Measurements from ENCODE around the gene GRIN2A. TPM values are rescaled to one million over a fixed set of nuclear protein-coding genes. Genes with fewer than 3 reads are reported as not detected.

The GRIN2A gene
- total and polyA plus RNA-seq, 2 of the 8 experiments (the other 6 are each of a cell fraction or from before 2014, with no cell fraction given): 0.18 to 1.8 TPM

DNA sequence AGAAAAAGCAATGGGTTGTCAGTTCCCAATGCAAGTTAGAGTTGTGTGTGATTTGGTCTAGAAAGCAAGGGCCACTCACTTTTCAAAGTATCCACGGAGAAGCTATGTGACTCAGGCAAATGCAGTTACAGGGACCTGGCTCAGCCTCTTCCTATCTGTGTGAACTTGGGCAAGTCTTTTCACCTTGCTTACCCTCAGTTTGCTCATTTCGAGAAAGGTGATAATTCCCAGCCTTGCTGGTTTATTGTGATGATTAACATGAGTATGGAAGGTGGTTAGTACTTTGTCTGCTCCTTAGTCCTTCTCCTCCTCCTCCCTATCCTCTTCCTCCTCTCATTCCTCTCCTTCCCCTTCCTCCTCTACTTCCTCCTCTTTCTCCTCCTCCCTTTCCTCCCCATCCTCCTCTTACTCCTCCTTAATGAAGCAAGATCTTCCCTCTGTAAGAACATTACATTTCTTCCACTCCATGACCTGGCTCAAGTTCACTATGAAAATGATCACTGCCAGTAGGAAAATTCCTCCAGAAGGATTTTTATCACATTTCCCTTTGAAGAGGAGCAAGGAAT, 204.0 kb downstream of the GRIN2A start:
- WGBS, 2 experiments (ENCODE audit: extremely low coverage in 1 of 2, insufficient coverage in 1 of 2, insufficient read length in 1 of 2, insufficient replicate concordance in 2 of 2, low coverage in 1 of 2, low lambda C conversion rate in 2 of 2, missing lambda C conversion rate in 1 of 2): 77% methylated on average over 2 of the region's 2 CpGs; no CpG with 5 or more reads in 1 of the 2 experiments
- Histone ChIP-seq H3K56ac (replicated peaks; ENCODE audit: insufficient read length, low read depth, low read length) (no peak overlapping the region), H4K91ac (replicated peaks; ENCODE audit: insufficient read length, low read length) (no peak overlapping the region), H3K14ac (ENCODE audit: insufficient read length) (no peak overlapping the region), H3K79me2 (ENCODE audit: control insufficient read depth in 1 of 2, insufficient read depth in 2 of 2, low read length in 2 of 2) (no peaks in the 10 kb centered on the region), H3K79me1 (ENCODE audit: low read depth, low read length) (no peaks in the 10 kb centered on the region), H3K27ac (ENCODE audit: low read depth, low read length) (no peak overlapping the region), H3K4me1 (replicated peaks in 1 of 4; ENCODE audit: control insufficient read depth in 3 of 4, insufficient read depth in 4 of 4, low read length in 3 of 4) (no peaks in the 10 kb centered on the region), H3K18ac (ENCODE audit: extremely low read depth, low read length) (no peak overlapping the region), H2AK5ac (ENCODE audit: low read depth, low read length) (no peak overlapping the region), H3K9me3 (ENCODE audit: insufficient read depth in 2 of 2, low read depth in 1 of 2, low read length in 1 of 2) (peaks cover 0 to 2% of the 10 kb centered on the region in 2 experiments; a peak in 1 of 4 replicates), H3K36me3 (ENCODE audit: control insufficient read depth in 2 of 4, insufficient read depth in 4 of 4, low read length in 3 of 4) (no peaks in the 10 kb centered on the region), H2BK120ac (replicated peaks; ENCODE audit: low read depth, low read length) (no peak overlapping the region), H4K8ac (ENCODE audit: extremely low read depth, insufficient read depth, low read length) (no peak overlapping the region), H3K4me2 (ENCODE audit: insufficient read depth in 1 of 2, low read depth in 2 of 2, low read length in 2 of 2) (no peak overlapping the region), H2AFZ (ENCODE audit: low read length) (no peak overlapping the region), H3K23ac (ENCODE audit: insufficient read length) (no peak overlapping the region), H3K9ac (replicated peaks in 1 of 4; ENCODE audit: extremely low read depth in 1 of 4, low read depth in 3 of 4, low read length in 3 of 4) (no peak overlapping the region), H2BK20ac (ENCODE audit: low read length) (no peak overlapping the region; the same call in 1 of the 2 replicates), H3K23me2 (ENCODE audit: low read depth, low read length) (no peaks in the 10 kb centered on the region), H3K4me3 (ENCODE audit: extremely low read depth in 1 of 4, insufficient read depth in 2 of 4, low read depth in 3 of 4, low read length in 4 of 4) (no peak overlapping the region), H3K27me3 (replicated peaks in 1 of 4; ENCODE audit: control insufficient read depth in 3 of 4, extremely low read depth in 1 of 4, insufficient read depth in 3 of 4, low read length in 3 of 4) (no peaks in the 10 kb centered on the region; a peak in 1 of 7 replicates), H3K4ac (replicated peaks; ENCODE audit: insufficient read length, low read depth, low read length) (no peak overlapping the region), H2BK15ac (ENCODE audit: low read length) (no peak overlapping the region), H2BK5ac (ENCODE audit: low read depth, low read length) (no peak overlapping the region), H2BK12ac (ENCODE audit: low read depth, low read length) (no peak overlapping the region), H4K20me1 (replicated peaks in 1 of 2; ENCODE audit: control insufficient read depth in 1 of 2, insufficient read depth in 2 of 2, low read length in 2 of 2) (no peaks in the 10 kb centered on the region), H4K5ac (ENCODE audit: insufficient read length, low read depth, low read length) (no peak overlapping the region)
- FAIRE-seq (no peak), DNase-seq (ENCODE audit: low read depth in 1 of 2, low spot score in 2 of 2) (no peak)
- ChIA-PET POLR2A (ENCODE audit: partially characterized antibody) (interaction anchor here (0.6 kb wide), 1 partner anchor 121 kb away, joined by 3 read pairs; no protein-coding TSS in a partner anchor), CTCF (ENCODE audit: partially characterized antibody) (interaction anchor here (1.6 kb wide), 1 partner anchor 721 kb away, joined by 3 read pairs; no protein-coding TSS in a partner anchor)
- TF ChIP-seq SIRT6 (IDR thresholded peaks at IDR 0.05; ENCODE audit: low read length) (no peak), FOSL1 (IDR thresholded peaks at IDR 0.05; ENCODE audit: insufficient read depth, low read depth, low read length) (no peak), RFX5 (IDR thresholded peaks at IDR 0.05; ENCODE audit: borderline replicate concordance, low read depth, low read length) (no peak), RXRA (IDR thresholded peaks at IDR 0.05; ENCODE audit: insufficient read depth, low read depth, low read length) (no peak), TBP (IDR thresholded peaks at IDR 0.05; ENCODE audit: low read depth, low read length) (no peak), KDM5A (IDR thresholded peaks at IDR 0.05; ENCODE audit: low read length) (no peak), BACH1 (IDR thresholded peaks at IDR 0.05; ENCODE audit: low read length) (no peak), RBBP5 (IDR thresholded peaks at IDR 0.05; ENCODE audit: borderline replicate concordance, low read depth, low read length) (no peak), POLR2AphosphoS5 (IDR thresholded peaks at IDR 0.05; ENCODE audit: low read depth, low read length) (no peak), SP2 (IDR thresholded peaks at IDR 0.05; ENCODE audit: low read length) (no peak)
- TF ChIP-seq, protein P1, sequence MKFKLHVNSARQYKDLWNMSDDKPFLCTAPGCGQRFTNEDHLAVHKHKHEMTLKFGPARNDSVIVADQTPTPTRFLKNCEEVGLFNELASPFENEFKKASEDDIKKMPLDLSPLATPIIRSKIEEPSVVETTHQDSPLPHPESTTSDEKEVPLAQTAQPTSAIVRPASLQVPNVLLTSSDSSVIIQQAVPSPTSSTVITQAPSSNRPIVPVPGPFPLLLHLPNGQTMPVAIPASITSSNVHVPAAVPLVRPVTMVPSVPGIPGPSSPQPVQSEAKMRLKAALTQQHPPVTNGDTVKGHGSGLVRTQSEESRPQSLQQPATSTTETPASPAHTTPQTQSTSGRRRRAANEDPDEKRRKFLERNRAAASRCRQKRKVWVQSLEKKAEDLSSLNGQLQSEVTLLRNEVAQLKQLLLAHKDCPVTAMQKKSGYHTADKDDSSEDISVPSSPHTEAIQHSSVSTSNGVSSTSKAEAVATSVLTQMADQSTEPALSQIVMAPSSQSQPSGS (IDR thresholded peaks at IDR 0.05; ENCODE audit: low read length): no peak
- TF ChIP-seq, protein P2, sequence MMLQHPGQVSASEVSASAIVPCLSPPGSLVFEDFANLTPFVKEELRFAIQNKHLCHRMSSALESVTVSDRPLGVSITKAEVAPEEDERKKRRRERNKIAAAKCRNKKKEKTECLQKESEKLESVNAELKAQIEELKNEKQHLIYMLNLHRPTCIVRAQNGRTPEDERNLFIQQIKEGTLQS (IDR thresholded peaks at IDR 0.05; ENCODE audit: insufficient read depth, low read depth, low read length): no peak
